Astrocyte of the spinal cord (primary cell): Measurements from ENCODE around the gene RIPOR3.
A peak's percentile ranks its signal among the peaks of the same experiment; 100 is the strongest.

Experiments
- DNase-seq: peaks from one replicate; pipeline ENCODE4 v3.0.0; 2011; ENCODE audit warnings: low read depth, low spot score
- H3K4me3 ChIP-seq: 2 replicates; pipeline ENCODE4 v1.5.1; 2011; ENCODE audit warnings: low read depth, mild to moderate bottlenecking, low read length, moderate library complexity
- CTCF ChIP-seq: IDR thresholded peaks from 2 replicates; pipeline ENCODE4 v1.5.1; 2012; ENCODE audit warnings: low read depth, mild to moderate bottlenecking, low read length, inconsistent platforms
- in situ Hi-C: cut with HindIII; loops from 2 replicates; pipeline ENCODE4 v1.10.0; 2017; ENCODE audit warnings: low sequenced_read_pairs

The RIPOR3 gene

GRCh38 chr20:50635676-50636600 is 55.4 kb downstream of the RIPOR3 start:
- H3K4me3 ChIP-seq, result no peak overlapping the region
- TF ChIP-seq CTCF, result peak; percentile 96
- in situ Hi-C loops, result no loop called here
- DNase-seq, result peak; percentile 24

DNA sequence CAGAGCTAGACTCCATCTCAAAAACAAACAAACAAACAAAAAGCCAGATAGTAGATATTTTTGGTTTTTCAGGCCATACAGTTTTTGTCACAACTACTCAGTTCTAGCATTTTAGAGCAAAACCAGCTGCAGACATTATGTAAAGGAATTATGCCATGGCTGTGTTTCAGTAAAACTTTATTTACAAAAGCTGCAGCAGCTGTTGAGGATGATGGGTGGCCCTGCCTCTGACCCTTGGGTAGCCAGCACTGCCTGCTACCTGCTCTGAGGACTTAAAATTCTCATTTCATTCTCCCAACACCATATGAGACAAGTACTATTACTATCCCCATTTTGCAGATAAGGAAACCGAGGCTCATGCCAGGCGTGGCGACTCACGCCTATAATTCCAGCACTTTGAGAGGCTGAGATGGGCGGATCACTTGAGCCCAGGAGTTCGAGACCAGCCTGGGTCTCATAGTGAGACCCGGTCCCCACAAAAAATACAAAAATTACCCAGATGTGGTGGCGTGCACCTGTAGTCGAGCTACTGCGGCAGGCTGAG is 56.3 kb downstream of the RIPOR3 start:
- DNase-seq, result no peak
- in situ Hi-C loops, result no loop called here
- no peak overlapping the region for H3K4me3 ChIP-seq
- no peak for TF ChIP-seq CTCF

DNA sequence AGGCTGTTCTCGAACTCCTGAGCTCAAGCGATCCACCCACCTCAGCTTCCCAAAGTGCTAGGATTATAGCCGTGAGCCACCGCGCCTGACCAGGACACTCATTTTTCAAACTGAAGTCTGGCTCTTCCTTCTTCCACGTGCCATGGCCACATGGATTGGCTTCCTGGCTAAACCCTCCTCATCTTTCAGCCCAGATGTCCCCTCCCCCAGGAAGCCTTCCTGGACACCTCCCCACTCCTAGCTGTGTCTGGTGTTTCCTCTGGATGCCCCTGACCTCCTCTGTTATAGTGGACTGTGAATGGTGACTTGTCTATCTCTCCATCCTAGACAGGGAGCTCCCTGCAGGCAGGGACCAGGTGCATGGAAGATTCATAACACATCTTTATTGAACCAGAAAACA is 57.2 kb downstream of the RIPOR3 start:
- no peak overlapping the region for H3K4me3 ChIP-seq
- in situ Hi-C loops, result no loop called here
- no peak for TF ChIP-seq CTCF
- no peak for DNase-seq

- TF ChIP-seq CTCF, result no peak
- in situ Hi-C loops, result no loop called here
- no peak for DNase-seq
- H3K4me3 ChIP-seq, result no peak overlapping the region
Measured at GRCh38 chr20:50633361-50633760, 58.0 kb downstream of the RIPOR3 start.

DNA sequence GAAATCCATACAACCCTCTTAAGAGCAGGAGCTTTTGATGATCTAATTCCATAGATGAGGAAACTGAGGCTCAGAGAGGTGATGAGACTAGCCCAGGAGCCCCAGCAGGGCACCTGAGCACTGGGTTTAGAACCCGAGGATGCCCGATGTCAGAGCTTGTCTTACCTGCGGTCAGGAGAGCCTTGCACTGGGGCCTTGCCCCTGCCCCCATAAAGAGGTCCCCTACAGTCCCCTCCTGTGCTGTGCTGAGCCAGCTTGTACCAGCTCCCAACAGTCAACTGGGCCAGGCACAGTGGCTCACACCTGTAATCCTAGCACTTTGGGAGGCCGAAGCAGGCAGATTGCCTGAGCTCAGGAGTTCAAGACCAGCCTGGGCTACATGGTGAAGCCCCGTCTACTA is 58.6 kb downstream of the RIPOR3 start:
- no peak for DNase-seq
- in situ Hi-C loops, result no loop called here
- no peak overlapping the region for H3K4me3 ChIP-seq
- no peak for TF ChIP-seq CTCF

DNA sequence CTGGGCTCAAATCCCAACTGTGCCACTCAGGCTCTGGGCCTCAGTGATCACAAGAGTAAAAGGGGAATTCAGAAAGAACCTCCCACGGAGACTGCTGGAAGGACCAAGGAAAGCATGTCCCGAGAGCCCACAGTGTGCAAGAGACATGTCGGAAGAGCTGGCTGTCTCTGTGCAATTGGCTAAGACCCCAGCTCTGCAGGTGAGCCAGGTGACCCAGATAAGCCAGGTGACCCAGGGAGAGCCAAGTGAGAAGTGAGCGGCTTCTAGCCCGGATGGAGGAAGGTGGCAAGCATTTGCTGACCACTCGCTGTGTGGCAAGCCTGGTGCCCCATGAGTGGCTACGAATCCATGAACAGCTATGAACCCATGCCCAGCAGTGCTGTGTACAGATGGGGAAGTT is 59.1 kb downstream of the RIPOR3 start:
- no peak for DNase-seq
- in situ Hi-C loops, result no loop called here
- H3K4me3 ChIP-seq, result no peak overlapping the region
- TF ChIP-seq CTCF, result no peak
